GM19035 (cell line): ENCODE data around the gene CPEB3.
"Not testable (repeated sequence)": the region's sequence is repeated elsewhere in the genome, so short reads cannot be mapped to it uniquely, and the experiment has no call there.

ENCODE experiments used
- ATAC-seq: cut with Tn5 transposase; IDR thresholded peaks from one replicate; pipeline ENCODE4 v1.9.1; 2021; ENCODE audit not compliant: unreplicated experiment

CPEB3 gene

GRCh38 chr10:92216608-92217007, 74.3 kb downstream of the CPEB3 start:
- ATAC-seq, result not testable (repeated sequence)

DNA sequence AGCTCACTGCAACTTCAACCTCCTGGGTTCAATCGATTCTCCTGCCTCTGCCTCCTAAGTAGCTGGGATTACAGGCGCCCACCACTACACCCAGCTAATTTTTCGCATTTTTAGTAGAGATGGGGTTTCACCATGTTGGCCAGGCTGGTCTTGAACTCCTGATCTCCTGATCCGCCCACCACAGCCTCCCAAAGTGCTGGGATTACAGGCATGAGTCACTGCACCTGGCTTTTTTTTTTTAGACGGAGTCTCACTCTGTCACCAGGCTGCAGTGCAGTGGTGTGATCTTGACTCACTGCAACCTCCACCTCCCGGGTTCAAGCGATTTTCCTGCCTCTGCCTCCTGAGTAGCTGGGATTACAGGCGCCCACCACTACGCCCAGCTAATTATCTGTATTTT, 75.7 kb downstream of the CPEB3 start:
- not testable (repeated sequence) for ATAC-seq

DNA sequence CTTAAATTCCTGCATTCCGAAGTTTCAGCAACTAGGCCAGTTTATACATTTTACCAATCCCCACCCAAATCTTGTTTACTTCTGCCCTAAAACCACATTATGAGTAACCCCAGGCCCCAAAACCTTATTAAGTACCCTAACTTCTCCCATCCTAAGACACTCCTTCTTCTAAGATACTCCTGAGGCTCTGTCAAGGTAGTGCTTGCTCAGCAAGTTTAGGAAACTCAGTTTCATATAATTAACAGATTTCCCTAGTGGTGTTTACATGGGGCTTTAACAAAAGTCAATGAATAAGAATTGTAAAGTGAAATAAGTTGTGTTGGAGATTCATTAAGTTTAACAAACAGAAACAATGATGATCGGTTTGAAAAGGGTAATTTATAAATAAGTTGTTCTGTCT, 77.8 kb downstream of the CPEB3 start:
- no peak for ATAC-seq

- ATAC-seq, result no peak
Observed at GRCh38 chr10:92208736-92209135, 82.1 kb downstream of the CPEB3 start.

- no peak for ATAC-seq
Observed at GRCh38 chr10:92208157-92208720, 82.6 kb downstream of the CPEB3 start.

DNA sequence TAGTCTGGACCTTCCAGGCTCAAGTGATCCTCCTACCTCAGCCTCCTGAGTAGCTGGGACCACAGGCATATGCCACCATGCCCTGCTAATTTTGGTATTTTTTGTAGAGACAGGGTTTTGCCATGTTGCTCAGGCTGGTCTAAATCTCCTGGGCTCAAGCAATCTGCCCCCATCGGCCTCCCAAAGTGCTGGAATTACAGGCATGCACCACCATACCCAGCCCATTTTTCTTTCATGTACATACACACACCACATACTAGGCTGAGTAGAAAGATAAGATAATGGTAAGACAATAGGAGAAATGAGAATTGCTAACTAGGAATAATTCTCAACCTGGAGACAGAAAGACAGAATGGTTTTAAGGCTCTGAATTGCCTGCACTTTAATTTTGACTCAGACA, 83.8 kb downstream of the CPEB3 start:
- ATAC-seq, result no peak

GRCh38 chr10:92203919-92204623, 86.8 kb downstream of the CPEB3 start:
- no peak for ATAC-seq

- ATAC-seq, result no peak
Observed at GRCh38 chr10:92202536-92202935, 88.3 kb downstream of the CPEB3 start.

DNA sequence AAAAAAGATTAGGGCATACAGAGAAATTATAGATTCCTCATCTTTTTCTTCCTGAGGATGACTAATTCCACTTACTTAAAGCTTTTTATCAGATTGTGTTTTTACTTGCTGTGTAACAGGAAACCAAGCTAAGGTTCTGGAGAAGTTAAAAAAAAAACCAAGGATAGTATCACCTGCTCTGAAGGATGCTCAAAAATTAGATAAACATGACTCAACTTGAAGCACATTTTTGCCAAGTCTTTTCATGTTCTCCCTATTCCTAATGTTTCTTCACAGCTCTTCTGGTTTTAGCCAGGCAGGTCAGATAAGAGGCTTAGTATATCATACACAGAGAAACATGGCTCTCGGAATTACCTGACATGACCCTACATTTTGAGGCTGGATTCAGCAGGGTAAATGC, 90.3 kb downstream of the CPEB3 start:
- no peak for ATAC-seq

DNA sequence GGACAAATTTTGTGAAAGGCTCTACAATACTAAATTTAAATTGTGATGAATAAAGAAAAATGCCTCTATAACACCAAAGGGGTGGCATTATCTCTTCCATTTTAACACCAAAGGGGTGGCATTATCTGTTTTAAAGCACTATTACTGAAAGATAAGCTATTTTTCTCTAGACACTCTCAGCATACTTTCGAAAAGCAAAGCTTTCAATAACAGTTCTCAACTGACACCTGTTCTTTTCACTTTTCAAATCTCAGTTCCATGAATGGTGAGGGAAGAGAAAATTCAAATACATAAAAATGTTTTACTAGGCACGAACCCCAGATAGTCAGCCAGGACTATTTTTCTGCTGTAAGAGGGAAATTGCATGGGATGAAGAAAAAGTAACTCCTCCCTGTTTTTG, 103.8 kb downstream of the CPEB3 start:
- ATAC-seq, result no peak

DNA sequence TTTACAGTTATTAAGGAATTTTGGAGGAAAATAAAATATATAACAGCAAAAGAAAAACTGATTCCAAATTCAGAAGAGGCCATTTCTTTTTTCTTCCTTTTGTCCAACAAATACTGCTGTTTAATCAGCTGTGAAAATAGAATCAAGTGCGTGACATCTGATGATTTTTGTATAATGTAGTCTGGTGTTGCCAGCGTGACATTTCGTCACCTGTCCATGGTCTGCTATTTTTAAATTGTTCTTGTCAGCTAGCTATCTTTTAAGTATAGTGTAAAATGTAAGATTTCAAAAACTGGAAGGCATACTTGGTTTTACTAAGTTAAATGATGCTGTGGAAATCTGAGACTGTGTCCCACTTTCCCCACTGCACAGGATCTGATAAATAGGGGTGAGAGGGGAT, 105.9 kb downstream of the CPEB3 start:
- ATAC-seq, result no peak

GRCh38 chr10:92183199-92183598, 107.7 kb downstream of the CPEB3 start:
- ATAC-seq, result no peak

- ATAC-seq, result no peak
Observed at GRCh38 chr10:92181575-92181974, 109.3 kb downstream of the CPEB3 start.

GRCh38 chr10:92180399-92180798, 110.5 kb downstream of the CPEB3 start:
- ATAC-seq, result no peak

- ATAC-seq, result no peak
Observed at GRCh38 chr10:92177546-92177945, 113.3 kb downstream of the CPEB3 start.

DNA sequence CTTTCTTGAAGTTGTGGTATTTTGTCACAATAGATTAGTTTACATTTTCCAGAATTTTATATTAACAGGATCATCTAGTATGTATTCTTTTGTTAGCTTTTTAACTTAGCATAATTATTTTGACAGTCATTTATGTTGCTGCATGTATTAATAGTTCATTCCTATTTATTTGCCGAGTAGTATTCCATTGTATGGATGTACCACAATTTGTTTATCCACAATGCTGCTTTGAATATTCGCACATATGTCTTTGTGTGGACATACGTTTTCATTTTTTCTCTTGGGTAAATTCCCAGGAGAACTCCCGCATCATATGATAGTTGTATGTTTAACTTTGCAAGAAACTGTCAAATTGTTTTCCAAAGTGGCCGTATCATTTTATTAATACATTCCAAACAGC, 115.7 kb downstream of the CPEB3 start:
- no peak for ATAC-seq

GRCh38 chr10:92173996-92174395, 116.9 kb downstream of the CPEB3 start:
- ATAC-seq, result no peak

DNA sequence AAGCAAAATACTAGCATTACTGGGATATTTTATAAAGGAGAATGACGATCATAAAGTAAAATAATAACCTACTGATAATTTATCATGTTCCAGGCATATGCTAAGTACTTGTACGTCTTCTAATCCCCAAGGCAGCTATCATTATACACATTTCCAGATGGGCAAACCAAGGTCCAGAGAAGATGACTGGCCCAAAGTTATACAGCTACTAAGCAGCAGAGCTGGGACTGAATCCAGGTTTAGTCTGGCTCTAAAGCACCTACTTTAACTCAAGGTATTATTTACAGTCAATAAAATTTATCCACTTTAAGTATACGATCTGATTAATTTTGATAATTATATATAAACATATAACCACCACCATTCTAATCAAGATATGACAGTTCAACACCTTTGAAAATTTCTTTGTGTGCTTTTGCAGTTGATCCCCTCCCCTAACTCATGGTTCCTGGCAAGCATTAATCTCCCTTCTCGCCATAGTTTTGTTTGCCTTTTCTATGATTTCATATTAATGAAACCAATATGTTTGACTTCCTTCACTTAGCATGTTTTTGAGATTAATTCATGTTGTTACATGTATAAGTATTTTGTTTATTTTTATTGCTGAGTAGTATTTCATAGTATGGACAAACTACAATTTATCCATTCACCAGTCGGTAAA, 126.7 kb downstream of the CPEB3 start:
- ATAC-seq, result no peak

DNA sequence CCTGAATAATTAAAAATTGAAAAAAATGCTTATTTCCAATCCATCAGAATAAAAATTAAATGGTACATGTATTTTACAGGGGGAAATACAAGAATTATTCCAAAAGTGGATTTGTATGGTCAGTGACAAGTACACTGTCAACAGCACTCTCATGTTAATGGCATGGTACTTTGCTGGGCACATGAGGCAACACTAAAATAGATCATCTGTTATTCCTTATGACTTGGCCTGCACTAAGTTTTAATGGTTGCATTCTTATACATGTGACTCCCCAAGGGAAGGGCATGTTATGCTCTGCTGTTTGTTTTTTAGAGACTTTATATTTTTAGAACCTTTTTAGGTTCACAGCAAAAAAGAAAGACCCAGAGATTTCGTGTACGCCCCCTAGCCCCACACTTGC, 128.3 kb downstream of the CPEB3 start:
- ATAC-seq, result no peak

GRCh38 chr10:92156874-92157773, 133.8 kb downstream of the CPEB3 start:
- no peak for ATAC-seq

- no peak for ATAC-seq
Observed at GRCh38 chr10:92150823-92151222, 140.1 kb downstream of the CPEB3 start.
